HG03066 (cell line): ENCODE measurements around the gene UGT1A4.

Experiments used
- ATAC-seq: cut with Tn5 transposase; IDR thresholded peaks from one replicate; pipeline ENCODE4 v1.9.1; 2021; ENCODE audit warnings: low read depth; ENCODE audit not compliant: unreplicated experiment

Gene UGT1A4

GRCh38 chr2:233779722-233780121 lies 61.2 kb downstream of the UGT1A4 start:
- ATAC-seq: no peak

- no peak for ATAC-seq
Measured at GRCh38 chr2:233780771-233781170, 62.2 kb downstream of the UGT1A4 start.

- ATAC-seq: no peak
Measured at GRCh38 chr2:233789554-233789953, 71.0 kb downstream of the UGT1A4 start.

- no peak for ATAC-seq
Measured at GRCh38 chr2:233791151-233791882, 72.8 kb downstream of the UGT1A4 start.

- no peak for ATAC-seq
Measured at GRCh38 chr2:233791883-233792329, 73.4 kb downstream of the UGT1A4 start.

GRCh38 chr2:233792720-233793119 lies 74.2 kb downstream of the UGT1A4 start:
- ATAC-seq: no peak

GRCh38 chr2:233793465-233794127 lies 75.1 kb downstream of the UGT1A4 start:
- ATAC-seq: no peak

GRCh38 chr2:233794128-233794658 lies 75.7 kb downstream of the UGT1A4 start:
- no peak for ATAC-seq

GRCh38 chr2:233795735-233796171 lies 77.2 kb downstream of the UGT1A4 start:
- no peak for ATAC-seq

GRCh38 chr2:233796254-233796653 lies 77.7 kb downstream of the UGT1A4 start:
- no peak for ATAC-seq

- no peak for ATAC-seq
Measured at GRCh38 chr2:233798335-233799086, 80.0 kb downstream of the UGT1A4 start.

- no peak for ATAC-seq
Measured at GRCh38 chr2:233799087-233799665, 80.6 kb downstream of the UGT1A4 start.

- no peak for ATAC-seq
Measured at GRCh38 chr2:233799716-233800115, 81.2 kb downstream of the UGT1A4 start.

GRCh38 chr2:233800208-233800607 lies 81.7 kb downstream of the UGT1A4 start:
- ATAC-seq: no peak

- no peak for ATAC-seq
Measured at GRCh38 chr2:233801357-233802131, 83.0 kb downstream of the UGT1A4 start.

- ATAC-seq: no peak
Measured at GRCh38 chr2:233802132-233802815, 83.7 kb downstream of the UGT1A4 start.

- ATAC-seq: no peak
Measured at GRCh38 chr2:233803292-233803911, 84.9 kb downstream of the UGT1A4 start.

- no peak for ATAC-seq
Measured at GRCh38 chr2:233803994-233804393, 85.5 kb downstream of the UGT1A4 start.
